ENCODE data around the gene HMGA1.
"Not testable (repeated sequence)": the region's sequence is repeated elsewhere in the genome, so short reads cannot be mapped to it uniquely, and the experiment has no call there.

HMGA1 gene

DNA sequence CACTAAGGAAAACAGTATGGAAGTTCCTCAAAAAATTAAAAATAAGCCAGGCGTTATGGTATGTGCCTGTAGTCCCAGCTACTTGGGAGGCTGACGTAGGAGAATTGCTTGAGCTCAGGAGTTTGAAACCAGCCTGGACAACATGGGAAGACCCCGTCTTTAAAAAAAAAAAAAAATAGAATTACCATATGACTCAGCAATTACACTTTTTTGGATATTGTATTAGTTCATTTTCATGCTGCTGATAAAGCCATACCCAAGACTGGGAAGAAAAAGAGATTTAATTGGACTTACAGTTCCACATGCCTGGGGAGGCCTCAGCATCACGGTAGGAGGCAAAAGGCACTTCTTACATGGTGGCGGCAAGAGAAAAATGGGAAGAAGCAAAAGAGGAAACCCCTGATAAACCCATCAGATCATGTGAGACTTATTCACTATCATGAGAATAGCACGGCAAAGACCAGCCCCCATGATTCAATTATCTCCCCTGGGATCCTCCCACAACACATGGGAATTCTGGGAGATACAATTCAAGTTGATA is 22.9 kb downstream of the HMGA1 start:
- in situ Hi-C loops (cut with HindIII; ENCODE audit: low sequenced_read_pairs): no loop called here

DNA sequence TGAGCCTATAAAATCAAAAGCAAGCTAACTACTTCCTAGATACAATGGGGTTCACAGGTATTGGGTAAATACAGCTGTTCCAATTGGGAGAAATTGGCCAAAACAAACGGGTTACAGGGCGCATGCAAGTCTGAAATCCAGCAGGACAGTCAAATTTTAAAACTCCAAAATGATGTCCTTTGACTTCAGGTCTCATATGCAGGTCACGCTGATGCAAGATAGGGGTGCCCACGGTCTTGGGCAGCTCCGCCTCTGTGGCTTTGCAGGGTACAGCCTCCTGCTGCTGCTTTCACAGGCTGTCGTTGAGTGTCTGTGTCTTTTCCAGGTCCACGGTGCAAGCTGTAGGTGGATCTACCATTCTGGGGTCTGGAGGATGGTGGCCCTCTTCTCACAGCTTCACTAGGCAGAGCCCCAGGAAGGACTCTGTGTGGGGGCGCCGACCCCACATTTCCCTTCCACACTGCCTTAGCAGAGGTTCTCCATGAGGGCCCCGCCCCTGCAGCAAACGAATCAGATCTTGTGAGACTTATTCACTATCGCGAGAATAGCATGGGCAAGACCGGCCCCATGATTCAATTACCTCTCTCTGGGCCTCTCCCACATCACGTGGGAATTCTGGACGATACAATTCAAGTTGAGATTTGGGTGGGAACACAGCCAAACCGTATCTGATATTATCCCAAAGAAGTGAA is 24.0 kb downstream of the HMGA1 start:
- in situ Hi-C loops (cut with HindIII; ENCODE audit: low sequenced_read_pairs): no loop called here

DNA sequence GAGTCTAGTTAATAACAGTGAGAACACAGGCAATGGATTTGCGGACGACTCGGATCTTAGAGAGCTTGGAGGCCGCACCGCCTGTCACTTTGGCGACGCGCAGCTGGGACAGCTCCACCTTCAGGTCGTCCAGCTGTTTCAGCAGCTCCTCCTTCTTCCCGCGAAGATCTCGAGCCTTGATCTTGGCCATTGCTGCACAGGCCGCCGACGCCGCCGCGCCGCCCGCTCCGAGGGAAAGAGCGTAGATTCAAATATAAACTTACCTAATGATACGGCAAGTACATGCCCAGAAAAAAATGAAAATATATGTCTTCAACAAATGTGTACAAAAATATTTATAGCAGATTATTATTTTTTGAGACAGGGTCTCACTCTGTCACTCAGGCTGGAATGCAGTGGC is 26.8 kb downstream of the HMGA1 start:
- in situ Hi-C loops (cut with HindIII; ENCODE audit: low sequenced_read_pairs): not testable (repeated sequence)

DNA sequence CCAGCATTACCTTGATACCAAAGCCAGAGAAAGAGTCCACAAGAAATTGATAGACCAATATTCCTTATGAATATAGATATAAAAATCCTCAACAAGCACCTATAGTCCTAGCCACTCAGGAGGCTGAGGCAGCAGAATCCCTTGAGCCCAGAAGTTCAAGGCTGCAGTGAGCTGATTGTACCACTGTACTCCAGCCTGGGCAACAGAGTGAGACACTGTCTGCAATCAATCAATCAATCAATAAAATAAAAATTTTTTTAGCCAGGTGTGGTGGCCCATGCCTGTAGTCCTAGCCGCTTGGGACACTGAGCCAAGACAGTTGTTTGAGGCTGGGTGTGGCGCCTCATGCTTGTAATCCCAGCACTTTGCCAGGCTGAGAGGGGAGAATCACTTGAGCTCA is 31.1 kb downstream of the HMGA1 start:
- in situ Hi-C loops (cut with HindIII; ENCODE audit: low sequenced_read_pairs): no loop called here

DNA sequence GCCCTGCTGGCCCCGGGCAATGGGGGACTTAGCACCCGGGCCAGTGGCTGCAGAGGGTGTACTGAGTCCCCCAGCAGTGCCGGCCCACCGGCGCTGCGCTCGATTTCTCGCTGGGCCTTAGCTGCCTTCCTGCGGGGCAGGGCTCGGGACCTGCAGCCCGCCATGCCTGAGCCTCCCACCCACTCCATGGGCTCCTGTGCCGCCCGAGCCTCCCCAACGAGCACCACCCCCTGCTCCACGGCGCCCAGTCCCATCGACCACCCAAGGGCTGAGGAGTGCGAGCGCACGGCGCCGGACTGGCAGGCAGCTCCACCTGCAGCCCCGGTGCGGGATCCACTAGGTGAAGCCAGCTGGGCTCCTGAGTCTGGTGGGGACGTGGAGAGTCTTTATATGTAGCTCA is 32.5 kb downstream of the HMGA1 start:
- in situ Hi-C loops (cut with HindIII; ENCODE audit: low sequenced_read_pairs): not testable (repeated sequence)

DNA sequence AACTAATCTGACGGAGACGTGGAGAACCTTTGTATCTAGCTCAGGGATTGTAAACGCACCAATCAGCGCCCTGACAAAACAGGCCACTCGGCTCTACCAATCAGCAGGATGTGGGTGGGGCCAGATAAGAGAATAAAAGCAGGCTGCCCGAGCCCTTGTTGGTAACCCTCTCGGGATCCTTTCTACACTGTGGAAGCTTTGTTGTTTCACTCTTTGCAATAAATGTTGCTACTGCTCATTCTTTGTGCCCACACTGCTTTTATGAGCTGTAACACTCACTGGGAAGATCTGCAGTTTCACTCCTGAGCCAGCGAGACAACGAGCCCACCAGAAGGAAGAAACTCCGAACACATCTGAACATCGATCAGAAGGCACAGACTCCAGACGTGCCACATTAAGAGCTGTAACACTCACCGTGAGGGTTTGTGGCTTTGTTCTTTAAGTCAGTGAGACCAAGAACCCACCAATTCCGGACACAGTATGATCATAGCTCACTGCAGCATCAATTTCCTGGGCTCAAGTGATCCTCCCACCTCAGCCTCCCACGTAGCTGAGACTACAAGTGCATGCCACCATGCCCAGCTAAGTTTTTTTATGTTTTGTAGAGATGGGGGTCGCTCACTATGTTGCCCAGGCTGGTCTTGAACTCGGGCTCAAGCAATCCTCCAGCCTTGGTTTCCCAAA is 33.1 kb downstream of the HMGA1 start:
- in situ Hi-C loops (cut with HindIII; ENCODE audit: low sequenced_read_pairs): not testable (repeated sequence)

DNA sequence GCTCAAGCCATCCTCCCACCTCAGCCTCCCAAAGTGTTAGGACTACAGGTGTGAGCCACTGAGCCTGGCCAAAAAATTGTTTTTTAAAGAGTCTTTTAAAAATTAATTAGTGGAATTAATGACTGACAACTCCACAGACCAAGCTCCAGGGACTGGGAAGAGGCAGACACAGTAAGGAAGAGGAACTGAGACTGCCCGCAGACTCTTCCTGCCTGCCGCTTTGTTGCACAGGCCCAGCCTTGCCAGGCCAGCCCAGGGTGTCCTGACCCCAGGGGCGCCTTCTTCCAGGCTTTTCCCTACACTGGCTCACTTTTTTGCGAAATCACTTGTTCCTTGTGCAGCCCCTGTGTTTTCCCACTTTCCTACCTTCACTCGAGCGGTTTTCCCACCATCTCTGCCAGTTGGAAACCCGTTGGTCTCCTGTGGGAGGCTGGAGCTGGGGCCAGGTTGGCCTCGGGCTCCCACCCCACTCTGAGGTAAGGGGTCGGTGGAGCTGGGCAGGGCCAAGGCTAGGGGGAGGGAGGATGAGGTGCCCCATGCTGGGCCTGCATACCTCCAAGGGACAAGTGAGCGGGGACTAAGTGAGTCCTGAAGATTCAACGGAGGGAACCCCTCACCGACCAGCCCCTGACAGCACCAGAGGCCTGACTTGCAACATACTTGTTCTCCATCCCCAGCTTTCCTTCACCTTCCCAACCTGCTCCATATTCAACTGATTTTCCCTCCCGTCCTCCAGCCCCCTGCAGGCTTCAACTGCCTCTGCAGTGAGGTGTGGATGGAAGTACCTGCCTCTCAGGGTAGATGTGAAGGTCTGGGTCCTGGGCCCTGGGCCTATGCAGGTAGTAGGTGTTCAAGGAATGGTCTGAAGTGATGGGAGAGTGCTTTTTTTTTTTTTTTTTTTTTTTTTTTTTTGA is 35.6 kb downstream of the HMGA1 start:
- in situ Hi-C loops (cut with HindIII; ENCODE audit: low sequenced_read_pairs): no loop called here

DNA sequence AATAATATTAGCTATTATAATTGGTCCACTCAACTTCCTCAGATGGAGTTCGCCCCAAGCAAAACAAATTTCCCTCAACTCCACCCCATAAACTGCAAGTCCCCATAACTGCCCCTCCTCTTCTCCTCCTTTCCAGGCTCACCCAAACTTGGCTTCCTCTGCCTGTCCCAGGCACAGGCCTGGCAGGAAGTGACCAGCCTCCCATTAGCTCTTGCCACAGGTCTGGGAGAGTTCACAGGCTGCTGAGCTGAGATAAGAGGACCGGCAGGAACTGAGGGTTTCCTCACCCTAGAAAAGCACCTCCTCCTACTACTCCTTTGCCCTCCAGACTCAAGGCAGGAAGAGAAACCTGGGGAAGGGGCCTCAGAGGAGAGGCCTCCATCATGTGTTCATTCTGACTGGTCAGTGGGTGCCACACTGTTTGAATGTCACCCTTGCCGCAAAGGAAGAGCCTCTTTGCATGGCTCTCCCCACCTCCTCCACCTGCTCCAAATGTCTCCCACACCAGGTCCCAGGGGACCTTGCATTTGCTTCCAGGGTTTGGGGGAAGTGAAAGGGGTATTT is 36.7 kb downstream of the HMGA1 start:
- in situ Hi-C loops (cut with HindIII; ENCODE audit: low sequenced_read_pairs): no loop called here

DNA sequence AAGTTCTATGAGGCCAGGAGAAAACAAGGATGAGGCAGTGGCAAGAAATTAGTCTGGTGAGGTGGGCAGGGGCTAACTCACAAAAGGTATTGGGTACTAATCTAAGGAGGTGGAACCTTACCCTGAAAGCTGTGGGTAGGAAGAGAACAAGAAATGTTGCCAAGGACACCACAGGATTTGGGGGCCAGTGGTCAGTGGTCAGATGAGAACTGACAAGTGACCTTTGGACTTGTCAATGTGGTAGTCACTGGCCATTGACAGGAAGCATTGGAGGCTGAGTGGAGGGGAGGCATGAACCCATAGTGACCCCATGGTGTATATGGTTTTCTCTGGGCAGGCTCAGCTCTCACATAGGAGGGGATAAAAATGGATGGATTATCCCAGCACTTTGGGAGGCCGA is 37.5 kb downstream of the HMGA1 start:
- in situ Hi-C loops (cut with HindIII; ENCODE audit: low sequenced_read_pairs): no loop called here

DNA sequence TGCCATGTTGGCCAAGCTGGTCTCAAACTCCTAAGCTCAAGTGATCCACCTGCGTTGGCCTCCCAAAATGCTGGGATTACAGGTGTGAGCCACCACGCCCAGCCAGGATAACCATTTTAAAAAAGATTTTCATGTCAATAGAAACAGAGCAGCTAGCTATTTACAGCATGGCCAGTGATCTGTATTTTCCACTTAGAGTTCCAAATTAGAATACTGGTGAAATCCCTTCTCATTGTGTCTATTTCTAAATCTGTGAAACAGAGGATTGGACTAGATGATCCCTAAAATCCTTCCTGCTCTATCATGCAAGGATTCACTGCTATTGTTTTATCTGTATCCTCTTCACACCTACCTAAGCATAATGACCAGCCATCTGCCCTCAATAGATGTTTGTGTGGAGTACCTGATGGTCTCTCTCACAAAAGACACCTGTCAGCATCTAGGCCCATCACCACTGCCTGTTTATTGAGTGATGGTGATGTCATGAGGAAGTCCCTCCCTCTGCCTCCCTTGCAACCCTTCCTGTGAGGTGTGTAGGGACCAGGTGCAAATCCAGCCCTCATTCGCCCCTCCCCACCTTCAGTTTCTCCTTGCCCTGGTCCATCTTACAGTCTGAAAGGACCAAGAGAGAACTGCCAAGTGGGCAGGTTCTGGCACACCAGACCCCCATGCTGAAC is 38.6 kb downstream of the HMGA1 start:
- in situ Hi-C loops (cut with HindIII; ENCODE audit: low sequenced_read_pairs): no loop called here

DNA sequence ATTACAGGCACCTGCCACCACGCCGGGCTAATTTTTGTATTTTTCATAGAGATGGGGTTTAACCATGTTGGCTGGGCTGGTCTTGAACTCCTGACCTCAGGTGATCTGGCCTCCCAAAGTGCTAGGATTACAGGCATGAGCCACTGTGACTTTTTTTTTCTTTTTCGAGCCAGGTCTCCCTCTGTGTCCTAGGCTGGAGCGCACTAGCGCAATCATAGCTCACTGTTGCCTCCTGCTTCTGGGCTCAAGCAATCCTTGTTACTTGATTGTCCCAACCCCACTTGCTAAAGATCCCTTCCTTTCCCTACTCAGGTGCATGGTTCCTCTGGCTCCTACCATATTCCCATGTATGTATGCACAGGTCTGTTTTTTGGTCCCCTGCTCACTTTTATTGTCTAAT is 39.5 kb downstream of the HMGA1 start:
- in situ Hi-C loops (cut with HindIII; ENCODE audit: low sequenced_read_pairs): no loop called here

DNA sequence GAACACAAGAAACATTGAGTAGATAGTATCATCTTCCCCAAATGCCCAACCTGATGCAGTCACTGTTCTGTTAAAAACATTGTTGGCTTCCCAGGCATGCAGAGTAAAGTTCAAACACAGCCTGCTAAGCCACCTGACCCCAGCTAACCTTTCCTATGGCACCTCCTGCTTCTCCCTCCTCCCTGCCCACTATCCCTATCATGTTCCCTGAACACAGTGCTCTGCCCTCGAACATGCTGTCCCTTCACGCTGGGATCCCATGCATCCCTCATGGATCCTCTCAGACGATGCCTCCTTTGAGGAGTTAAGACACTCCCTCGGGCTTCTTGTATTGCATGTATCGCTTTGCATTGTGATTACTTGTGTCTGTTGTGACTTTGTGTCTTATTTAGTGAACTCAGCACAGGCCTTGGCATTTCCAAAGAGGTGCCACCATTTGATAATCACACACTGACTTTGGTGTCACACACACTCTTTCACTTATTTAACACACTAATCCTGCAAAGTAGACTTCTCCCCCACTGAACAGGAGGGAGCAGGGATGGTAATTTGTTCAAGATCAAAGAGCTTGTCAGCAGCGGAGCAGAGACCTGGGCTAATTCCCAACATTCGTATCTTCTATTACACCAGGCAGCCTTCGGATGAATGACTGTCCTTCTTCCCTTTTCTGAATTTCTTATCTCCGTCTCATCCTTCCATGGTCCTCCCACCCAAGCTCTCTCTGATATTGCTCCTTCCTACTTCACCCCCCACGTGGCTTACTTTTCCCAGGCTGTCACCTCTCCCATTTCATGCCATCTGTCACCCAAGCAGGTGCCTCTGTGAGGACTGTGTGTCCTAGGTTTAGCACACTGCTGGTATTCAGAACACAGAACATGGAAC is 40.4 kb downstream of the HMGA1 start:
- in situ Hi-C loops (cut with HindIII; ENCODE audit: low sequenced_read_pairs): no loop called here

DNA sequence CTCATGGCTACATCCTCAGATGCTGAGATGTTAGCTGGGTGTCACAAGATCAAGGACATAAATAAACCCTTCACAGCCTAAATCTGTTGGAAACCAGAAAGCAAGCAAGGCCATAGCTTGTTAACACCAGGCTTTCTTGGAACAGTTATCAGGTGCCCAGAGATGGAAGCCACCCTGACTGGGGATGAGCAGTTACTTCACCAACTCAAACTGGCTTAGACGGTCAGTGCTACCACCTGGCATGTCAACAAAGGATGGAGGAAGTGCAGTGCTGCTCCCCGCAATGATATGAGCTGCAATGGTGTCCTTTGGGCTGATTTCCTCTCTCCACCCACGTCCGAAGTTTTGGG is 41.1 kb downstream of the HMGA1 start:
- in situ Hi-C loops (cut with HindIII; ENCODE audit: low sequenced_read_pairs): no loop called here

DNA sequence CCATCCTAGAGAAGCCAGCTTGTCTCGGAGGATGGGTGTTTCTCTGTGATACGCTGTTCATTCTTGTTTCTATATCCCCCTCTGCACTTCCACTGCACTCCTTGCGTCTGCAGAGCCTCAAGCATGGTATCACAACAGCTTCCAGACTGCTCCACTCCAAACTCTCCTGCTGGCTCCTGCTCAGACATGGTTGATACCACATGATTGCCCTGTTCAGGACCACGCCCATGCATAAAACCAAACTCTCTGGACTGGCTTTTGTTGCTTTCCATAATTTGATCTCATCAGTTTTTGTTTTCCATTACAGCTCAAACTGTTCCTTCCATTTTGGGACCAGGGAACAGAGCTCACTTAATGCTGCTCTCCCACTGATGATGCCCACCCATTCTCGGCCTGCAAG is 42.2 kb downstream of the HMGA1 start:
- in situ Hi-C loops (cut with HindIII; ENCODE audit: low sequenced_read_pairs): no loop called here

DNA sequence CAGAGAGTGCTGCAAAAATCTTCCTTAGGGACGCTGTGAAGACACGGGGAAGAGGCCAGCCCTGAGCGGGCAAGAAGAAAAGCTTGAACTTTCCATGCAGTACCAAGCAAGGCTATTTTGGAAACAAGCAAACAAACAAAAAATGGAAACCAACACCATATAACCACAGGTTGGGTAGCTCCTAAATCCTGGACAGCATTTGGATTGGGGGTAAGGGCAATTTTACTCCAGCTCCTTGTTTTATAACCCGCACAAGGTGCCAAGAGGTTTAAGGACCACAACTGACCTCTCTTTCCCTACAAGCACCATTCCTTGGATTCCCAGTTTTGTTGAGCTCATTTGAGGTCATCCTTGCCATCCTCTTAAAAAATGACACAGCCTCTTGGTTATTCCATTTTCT is 43.5 kb downstream of the HMGA1 start:
- in situ Hi-C loops (cut with HindIII; ENCODE audit: low sequenced_read_pairs): no loop called here

DNA sequence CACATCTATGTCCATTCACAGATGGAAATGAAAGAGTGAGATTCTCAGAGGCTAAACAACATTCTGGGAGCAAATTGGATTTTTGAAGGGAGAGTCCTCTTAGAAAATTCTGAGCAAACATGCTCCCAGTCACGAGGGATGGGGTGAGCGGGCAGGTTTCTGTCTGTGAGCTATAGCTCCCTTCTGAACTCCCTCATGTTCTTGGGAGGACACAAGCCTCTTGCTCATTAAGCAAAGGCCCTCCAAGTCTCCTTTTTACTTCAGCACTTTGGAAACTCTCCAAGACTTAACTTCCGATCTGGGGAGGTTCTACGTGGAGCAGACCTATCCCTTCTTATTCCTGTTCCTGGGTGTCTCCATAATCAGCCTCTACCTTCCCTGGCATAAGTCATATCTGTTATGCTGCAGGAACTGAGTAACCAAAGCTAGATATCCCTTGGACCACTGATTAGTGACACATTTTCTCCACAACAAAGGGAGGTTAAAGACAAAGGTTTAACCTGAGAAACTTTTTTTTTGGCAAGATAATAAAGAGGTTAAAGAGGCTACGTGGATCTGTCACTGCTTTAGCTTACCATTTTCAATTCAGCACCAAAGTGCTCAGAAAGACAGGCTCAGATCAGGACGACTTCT is 45.1 kb downstream of the HMGA1 start:
- in situ Hi-C loops (cut with HindIII; ENCODE audit: low sequenced_read_pairs): no loop called here

DNA sequence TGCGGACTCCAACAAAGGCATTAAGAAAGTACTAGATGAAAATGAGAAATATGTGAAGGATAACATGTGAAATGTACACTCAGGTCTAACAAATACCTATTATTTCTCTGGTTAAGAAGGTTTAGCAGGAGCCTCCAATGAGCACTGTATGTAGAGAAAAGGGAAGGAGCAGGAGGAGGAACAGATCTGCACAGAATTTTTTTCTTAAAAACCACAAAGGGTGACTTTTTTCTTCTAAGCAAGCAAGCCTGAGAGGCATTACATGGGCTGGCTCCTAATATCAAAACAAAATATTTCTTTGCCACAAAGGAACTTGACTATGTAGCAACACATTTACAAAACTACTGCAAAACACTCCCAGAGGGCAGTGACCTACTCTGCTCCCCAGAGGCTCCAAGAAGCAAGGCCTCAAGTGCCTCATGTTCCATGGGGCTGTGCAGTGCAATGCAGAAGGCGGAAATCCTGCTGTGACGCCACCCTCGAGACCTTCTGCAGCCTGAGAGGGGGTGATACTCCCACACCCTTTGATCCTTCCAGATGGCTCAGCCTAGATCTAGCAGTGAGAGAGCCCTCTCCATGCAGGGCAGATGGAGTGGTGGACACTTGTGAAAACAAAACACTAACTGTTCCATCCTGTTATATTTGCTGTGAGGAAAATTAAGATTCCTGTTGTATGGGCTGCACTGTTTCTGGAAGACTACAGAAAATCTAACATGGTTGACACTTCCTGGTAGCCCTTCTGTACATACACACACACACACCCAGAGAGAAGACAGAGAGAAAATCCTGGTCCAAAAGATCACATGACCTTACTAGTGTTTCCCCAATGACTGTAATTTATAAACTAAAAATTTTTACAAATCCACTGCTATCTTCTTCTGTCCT is 48.1 kb downstream of the HMGA1 start:
- in situ Hi-C loops (cut with HindIII; ENCODE audit: low sequenced_read_pairs): no loop called here

DNA sequence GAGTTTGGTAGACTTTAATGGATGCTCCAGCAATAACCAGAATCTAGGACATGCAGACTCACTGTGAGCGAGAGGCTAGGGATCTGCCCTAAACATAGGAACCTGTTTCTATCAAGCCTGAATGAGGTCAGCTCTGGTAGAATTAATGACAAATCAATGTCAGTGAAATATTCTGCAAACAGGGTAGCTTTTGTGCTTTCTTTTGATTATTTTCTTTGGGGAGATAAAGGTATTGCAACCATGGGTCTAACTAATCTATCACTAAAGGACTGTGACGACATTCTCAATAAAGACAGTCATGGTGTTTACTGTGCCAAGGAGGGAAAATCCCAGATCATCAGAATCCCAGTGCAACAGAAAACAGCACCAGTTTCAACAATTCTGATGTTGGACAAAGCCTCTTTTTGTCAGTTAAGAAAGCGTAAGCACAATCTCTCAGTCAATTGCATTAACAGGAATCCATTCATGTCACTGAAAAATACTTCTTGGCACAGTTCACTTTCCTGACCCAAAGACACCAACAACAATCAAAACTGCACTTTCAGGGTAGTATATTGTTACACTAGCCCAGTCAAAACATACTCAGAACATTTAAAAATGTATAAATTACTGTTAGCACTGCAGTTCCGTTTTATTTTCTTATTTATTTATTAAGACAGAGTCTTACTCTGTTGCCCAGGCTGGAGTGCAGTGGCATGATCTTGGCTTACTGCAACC is 48.9 kb downstream of the HMGA1 start:
- in situ Hi-C loops (cut with HindIII; ENCODE audit: low sequenced_read_pairs): no loop called here

All from endothelial cell of hepatic sinusoid (primary cell).